Measurements from ENCODE around the gene ERBB4.
"Not testable (repeated sequence)": the region's sequence is repeated elsewhere in the genome, so short reads cannot be mapped to it uniquely, and the experiment has no call there.

Gene ERBB4

DNA sequence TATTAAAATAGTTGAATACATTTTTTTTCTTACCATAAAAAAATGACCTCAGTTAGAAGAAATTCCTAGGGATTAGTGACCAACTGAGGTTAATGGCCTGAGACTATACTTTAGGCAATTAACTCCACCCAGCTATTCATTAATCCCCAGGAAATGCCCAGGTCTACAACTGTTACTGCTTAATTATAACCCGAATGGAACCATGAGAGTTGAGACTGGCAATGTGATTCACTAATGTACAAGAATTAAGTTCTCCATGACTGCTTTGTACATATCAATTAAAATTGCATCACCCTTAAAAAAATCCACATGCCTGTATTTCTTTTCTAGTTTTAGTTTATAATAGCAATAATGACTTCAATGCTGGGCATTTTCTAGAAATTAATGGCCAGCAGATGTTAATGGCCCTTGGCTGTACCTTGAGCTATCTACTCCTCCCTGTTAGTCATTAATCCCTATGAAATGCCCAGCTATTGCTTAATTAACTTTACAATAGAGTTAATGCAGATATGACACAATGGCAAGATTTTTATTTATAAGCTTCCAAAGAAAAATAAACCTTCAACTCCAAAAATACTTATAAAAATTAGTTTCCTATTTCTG, 44.1 kb downstream of the ERBB4 start:
- no peak overlapping the region for H3K4me3 ChIP-seq (ENCODE audit: low read depth, low read length)
- TF ChIP-seq CTCF (IDR thresholded peaks at IDR 0.05; ENCODE audit: borderline replicate concordance, insufficient read depth, low read depth, low read length): no peak

GRCh38 chr2:212489719-212490346, 48.8 kb downstream of the ERBB4 start:
- H3K4me3 ChIP-seq (ENCODE audit: low read depth, low read length): no peak overlapping the region
- TF ChIP-seq CTCF (IDR thresholded peaks at IDR 0.05; ENCODE audit: borderline replicate concordance, insufficient read depth, low read depth, low read length): no peak

GRCh38 chr2:212488611-212489010, 50.0 kb downstream of the ERBB4 start:
- no peak overlapping the region for H3K4me3 ChIP-seq (ENCODE audit: low read depth, low read length)
- TF ChIP-seq CTCF (IDR thresholded peaks at IDR 0.05; ENCODE audit: borderline replicate concordance, insufficient read depth, low read depth, low read length): no peak

GRCh38 chr2:212484563-212485080, 54.0 kb downstream of the ERBB4 start:
- TF ChIP-seq CTCF (IDR thresholded peaks at IDR 0.05; ENCODE audit: borderline replicate concordance, insufficient read depth, low read depth, low read length): no peak
- H3K4me3 ChIP-seq (ENCODE audit: low read depth, low read length): no peak overlapping the region

DNA sequence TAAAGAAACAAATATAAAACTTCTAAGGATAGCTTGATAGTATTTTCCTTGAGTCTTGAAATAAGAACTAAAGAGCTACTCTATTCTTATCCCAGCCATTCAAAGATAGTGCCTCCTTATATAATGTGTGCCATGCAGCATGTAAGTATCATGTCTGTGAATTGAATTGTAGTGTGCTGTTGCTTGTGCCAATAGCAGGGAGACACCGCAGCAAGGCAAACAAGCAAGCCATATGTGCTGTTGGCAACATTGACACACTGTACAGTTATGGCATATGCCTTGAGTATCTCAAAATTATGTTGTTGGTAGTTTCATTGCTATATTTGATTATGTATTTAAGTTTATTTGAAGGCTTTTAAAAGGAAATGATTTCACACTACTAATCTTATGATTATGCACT, 58.2 kb downstream of the ERBB4 start:
- TF ChIP-seq CTCF (IDR thresholded peaks at IDR 0.05; ENCODE audit: borderline replicate concordance, insufficient read depth, low read depth, low read length): no peak
- H3K4me3 ChIP-seq (ENCODE audit: low read depth, low read length): no peak overlapping the region

DNA sequence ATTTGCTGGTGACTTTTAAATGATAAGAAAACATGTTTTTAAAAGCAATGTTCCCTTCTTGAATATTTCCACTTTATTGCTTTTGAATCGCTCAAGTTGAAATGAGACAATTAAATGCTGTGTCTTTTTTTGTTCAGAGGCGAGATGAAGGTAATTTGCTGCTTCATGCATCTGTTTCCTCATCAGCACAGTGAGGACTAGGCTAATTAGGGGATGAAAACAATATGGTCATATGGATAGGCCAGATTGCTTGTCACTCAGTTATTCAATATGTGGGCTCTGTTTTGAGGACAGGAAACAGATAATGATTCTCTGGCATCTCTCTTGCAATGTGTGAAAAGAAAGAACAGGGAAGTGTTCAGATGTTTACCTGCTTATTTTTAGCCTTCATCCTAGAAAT, 61.0 kb downstream of the ERBB4 start:
- H3K4me3 ChIP-seq (ENCODE audit: low read depth, low read length): no peak overlapping the region
- no peak for TF ChIP-seq CTCF (IDR thresholded peaks at IDR 0.05; ENCODE audit: borderline replicate concordance, insufficient read depth, low read depth, low read length)

DNA sequence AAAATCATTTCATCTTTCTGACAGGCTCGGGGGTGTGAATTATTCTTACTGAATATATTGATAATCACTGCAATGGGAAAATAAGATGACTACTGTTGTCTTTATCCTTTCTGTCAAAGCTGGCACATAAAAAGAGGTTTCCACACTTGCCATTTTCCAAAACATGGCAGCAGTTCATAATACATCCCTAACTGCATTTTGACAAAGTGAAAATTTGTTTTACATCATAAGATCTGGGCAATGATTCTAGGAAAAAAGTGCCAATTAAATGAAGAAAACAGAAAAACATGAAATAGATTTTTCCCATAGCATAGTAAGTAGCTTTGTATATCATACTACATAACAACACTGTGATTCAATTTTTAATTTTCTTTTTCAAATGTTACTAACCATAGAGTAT, 65.4 kb downstream of the ERBB4 start:
- TF ChIP-seq CTCF (IDR thresholded peaks at IDR 0.05; ENCODE audit: borderline replicate concordance, insufficient read depth, low read depth, low read length): no peak
- no peak overlapping the region for H3K4me3 ChIP-seq (ENCODE audit: low read depth, low read length)

GRCh38 chr2:212467551-212467950, 71.1 kb downstream of the ERBB4 start:
- H3K4me3 ChIP-seq (ENCODE audit: low read depth, low read length): not testable (repeated sequence)
